ENCODE data around the gene PRIM2. TPM values are rescaled to one million over a fixed set of nuclear protein-coding genes. Genes with fewer than 3 reads are reported as not detected.
"Not testable (repeated sequence)": the region's sequence is repeated elsewhere in the genome, so short reads cannot be mapped to it uniquely, and the experiment has no call there.

Gene PRIM2
- total RNA-seq, 1 donor from 2014 or later = 19.7 TPM

DNA sequence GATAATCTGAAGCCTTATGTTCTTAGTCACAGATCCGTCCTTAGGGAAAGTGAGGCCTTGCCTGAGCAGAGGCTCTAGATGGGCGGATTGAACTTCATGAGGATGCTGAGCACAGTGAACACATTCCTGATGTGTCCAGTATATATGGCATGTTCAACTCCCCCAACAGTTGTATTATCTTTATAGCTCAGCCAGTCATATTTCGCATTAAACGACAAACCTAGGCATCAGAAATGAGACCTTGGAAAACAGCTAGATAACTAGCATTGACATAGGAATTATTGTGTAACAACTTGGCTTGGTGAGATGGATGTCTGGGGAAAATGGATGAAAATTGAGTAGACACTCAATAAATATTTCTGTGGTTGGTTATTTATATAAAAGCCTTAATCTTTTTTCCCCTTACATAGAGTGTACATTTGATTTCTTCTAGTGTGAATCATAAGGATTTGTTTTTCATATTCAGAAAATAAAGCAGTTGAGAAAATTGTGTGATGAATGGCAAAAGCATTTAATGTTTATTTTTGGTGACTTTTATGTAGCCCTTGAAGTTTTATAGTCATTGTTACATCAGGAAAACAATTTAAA, 169.2 kb downstream of the PRIM2 start:
- POLR2A ChIA-PET; H3K4me3 Mint-ChIP-seq; DNase-seq; intact Hi-C loops (cut with micrococcal nuclease); ATAC-seq (ENCODE audit: low read depth); H3K4me1 Mint-ChIP-seq; H3K27ac Mint-ChIP-seq; CTCF ChIA-PET; H3K36me3 Mint-ChIP-seq (ENCODE audit: low read depth); H3K27me3 Mint-ChIP-seq; H3K9me3 Mint-ChIP-seq: not testable (repeated sequence)

DNA sequence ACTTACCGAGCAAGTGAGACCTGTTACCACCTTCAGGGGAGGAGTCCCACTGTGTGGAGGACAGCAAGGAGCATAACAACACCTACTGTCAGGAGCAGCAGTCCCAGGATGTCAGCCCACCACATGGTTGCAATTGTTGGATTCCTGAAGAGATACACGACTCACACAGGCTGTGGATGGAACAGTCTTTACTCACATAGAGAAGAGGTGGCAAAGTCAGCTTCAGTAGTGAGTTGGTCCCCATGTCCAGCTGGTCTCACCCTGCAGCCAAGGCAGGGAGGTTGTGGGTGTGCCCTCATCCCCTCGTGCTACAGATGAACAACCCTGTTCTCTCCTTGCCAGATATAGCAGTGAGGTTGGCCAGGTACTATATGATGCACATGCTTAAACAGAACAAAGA, 171.1 kb downstream of the PRIM2 start:
- H3K4me1 Mint-ChIP-seq; H3K9me3 Mint-ChIP-seq; H3K36me3 Mint-ChIP-seq (ENCODE audit: low read depth); CTCF ChIA-PET; POLR2A ChIA-PET; ATAC-seq (ENCODE audit: low read depth); H3K4me3 Mint-ChIP-seq; intact Hi-C loops (cut with micrococcal nuclease); H3K27me3 Mint-ChIP-seq; H3K27ac Mint-ChIP-seq; DNase-seq: not testable (repeated sequence)

GRCh38 chr6:57489887-57490286, 172.5 kb downstream of the PRIM2 start:
- DNase-seq; intact Hi-C loops (cut with micrococcal nuclease); H3K27ac Mint-ChIP-seq; H3K4me1 Mint-ChIP-seq; POLR2A ChIA-PET; H3K36me3 Mint-ChIP-seq (ENCODE audit: low read depth); H3K4me3 Mint-ChIP-seq; ATAC-seq (ENCODE audit: low read depth); H3K9me3 Mint-ChIP-seq; H3K27me3 Mint-ChIP-seq; CTCF ChIA-PET: not testable (repeated sequence)

DNA sequence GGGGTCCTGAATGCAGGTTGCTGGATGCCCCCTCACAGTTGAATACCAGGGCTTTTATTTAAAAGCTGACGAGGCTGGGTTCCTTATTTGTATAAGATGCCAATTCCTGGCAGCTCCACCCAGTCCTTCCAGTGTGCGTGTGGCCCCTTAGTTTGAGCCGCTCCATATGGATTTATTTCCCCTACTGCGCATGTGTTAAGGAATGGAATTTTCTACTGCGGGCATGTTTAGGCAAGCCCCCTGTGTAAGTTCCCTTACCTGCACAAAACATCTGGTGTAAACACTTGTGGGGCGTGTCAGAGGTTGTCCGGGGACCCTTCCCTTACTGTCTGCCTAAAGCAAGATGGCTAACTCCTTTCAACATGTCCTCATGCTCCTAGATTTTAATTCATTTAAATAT, 174.4 kb downstream of the PRIM2 start:
- H3K27me3 Mint-ChIP-seq; H3K4me1 Mint-ChIP-seq; H3K36me3 Mint-ChIP-seq (ENCODE audit: low read depth); ATAC-seq (ENCODE audit: low read depth); H3K9me3 Mint-ChIP-seq; POLR2A ChIA-PET; H3K4me3 Mint-ChIP-seq; intact Hi-C loops (cut with micrococcal nuclease); CTCF ChIA-PET; DNase-seq; H3K27ac Mint-ChIP-seq: not testable (repeated sequence)

- ATAC-seq (ENCODE audit: low read depth); H3K9me3 Mint-ChIP-seq; DNase-seq; H3K4me1 Mint-ChIP-seq; H3K27me3 Mint-ChIP-seq; intact Hi-C loops (cut with micrococcal nuclease); H3K27ac Mint-ChIP-seq; CTCF ChIA-PET; POLR2A ChIA-PET; H3K36me3 Mint-ChIP-seq (ENCODE audit: low read depth); H3K4me3 Mint-ChIP-seq: not testable (repeated sequence)
Measured at GRCh38 chr6:57496251-57496650, 178.8 kb downstream of the PRIM2 start.

GRCh38 chr6:57500368-57501021, 183.1 kb downstream of the PRIM2 start:
- H3K9me3 Mint-ChIP-seq = not testable (repeated sequence)

GRCh38 chr6:57502387-57502786, 185.0 kb downstream of the PRIM2 start:
- H3K27me3 Mint-ChIP-seq; CTCF ChIA-PET; intact Hi-C loops (cut with micrococcal nuclease); POLR2A ChIA-PET; H3K36me3 Mint-ChIP-seq (ENCODE audit: low read depth); H3K4me1 Mint-ChIP-seq; H3K4me3 Mint-ChIP-seq; H3K9me3 Mint-ChIP-seq; ATAC-seq (ENCODE audit: low read depth); DNase-seq; H3K27ac Mint-ChIP-seq: not testable (repeated sequence)

More at GRCh38 chr6:57500368-57501021, 183.1 kb downstream of the PRIM2 start:
- H3K27ac Mint-ChIP-seq; ATAC-seq (ENCODE audit: low read depth); intact Hi-C loops (cut with micrococcal nuclease); H3K27me3 Mint-ChIP-seq; POLR2A ChIA-PET; H3K4me1 Mint-ChIP-seq; H3K36me3 Mint-ChIP-seq (ENCODE audit: low read depth); H3K4me3 Mint-ChIP-seq; CTCF ChIA-PET; DNase-seq: not testable (repeated sequence)

DNA sequence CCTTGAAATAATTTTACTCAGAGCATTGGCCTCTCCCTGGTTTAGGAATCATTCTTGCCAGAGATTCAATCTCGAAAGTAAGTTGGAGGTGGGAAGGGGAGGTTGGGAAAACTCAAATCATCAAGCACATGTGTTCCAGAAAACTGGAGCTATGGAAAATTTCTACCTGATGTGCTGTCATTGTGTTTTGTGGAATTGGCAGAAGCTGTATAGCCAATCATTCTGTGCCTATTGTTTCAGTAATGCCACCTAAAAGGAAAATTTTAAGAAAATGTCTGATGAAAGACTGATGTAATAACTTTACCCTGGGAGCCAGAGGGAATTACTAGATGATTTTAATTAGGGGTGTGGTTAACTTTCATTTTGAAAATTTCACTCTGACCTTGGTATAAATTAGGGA, 187.8 kb downstream of the PRIM2 start:
- H3K27ac Mint-ChIP-seq; CTCF ChIA-PET; H3K4me3 Mint-ChIP-seq; POLR2A ChIA-PET; ATAC-seq (ENCODE audit: low read depth); H3K36me3 Mint-ChIP-seq (ENCODE audit: low read depth); H3K9me3 Mint-ChIP-seq; DNase-seq; H3K4me1 Mint-ChIP-seq; intact Hi-C loops (cut with micrococcal nuclease); H3K27me3 Mint-ChIP-seq: not testable (repeated sequence)

DNA sequence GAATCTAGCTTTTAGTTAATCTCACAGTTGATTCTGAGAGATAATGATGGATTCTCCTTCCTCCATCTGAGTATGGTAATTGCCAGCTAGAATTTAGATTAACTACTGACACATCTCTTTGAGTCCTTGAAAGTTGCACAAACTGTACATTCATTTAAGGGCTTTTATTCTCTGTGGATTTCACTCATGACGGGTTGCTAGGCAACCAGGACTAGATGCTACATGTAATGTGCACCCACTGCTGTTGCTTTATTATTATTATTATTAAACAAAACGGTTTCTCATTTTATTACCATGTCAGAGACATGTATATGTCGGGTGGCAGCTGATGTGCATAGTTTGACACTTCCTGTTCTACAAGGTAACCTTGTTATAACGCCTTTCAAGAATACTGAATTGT, 193.0 kb downstream of the PRIM2 start:
- H3K27ac Mint-ChIP-seq; POLR2A ChIA-PET; H3K27me3 Mint-ChIP-seq; H3K4me3 Mint-ChIP-seq; H3K9me3 Mint-ChIP-seq; intact Hi-C loops (cut with micrococcal nuclease); ATAC-seq (ENCODE audit: low read depth); H3K36me3 Mint-ChIP-seq (ENCODE audit: low read depth); CTCF ChIA-PET; DNase-seq; H3K4me1 Mint-ChIP-seq: not testable (repeated sequence)

DNA sequence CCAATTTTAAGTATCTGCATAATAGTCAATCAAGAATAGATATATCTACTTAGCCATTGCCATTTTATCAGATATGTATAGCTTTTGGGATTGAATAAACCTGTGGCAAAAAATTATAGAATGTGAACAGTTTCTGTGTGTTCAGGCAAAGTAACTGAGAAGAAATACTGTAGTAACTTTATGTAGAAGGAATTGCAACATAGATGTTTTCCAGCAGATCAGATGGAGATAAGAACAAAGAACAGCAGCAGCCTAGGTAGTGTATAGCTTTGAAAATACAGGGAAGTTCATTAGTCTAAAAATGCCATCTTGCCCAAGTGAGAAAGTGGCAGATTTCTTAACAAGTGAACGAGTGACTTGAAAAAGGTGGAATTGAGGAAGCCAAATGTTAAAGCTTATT, 197.7 kb downstream of the PRIM2 start:
- H3K27me3 Mint-ChIP-seq; intact Hi-C loops (cut with micrococcal nuclease); H3K9me3 Mint-ChIP-seq; H3K36me3 Mint-ChIP-seq (ENCODE audit: low read depth); H3K4me1 Mint-ChIP-seq; H3K4me3 Mint-ChIP-seq; H3K27ac Mint-ChIP-seq; DNase-seq; POLR2A ChIA-PET; ATAC-seq (ENCODE audit: low read depth); CTCF ChIA-PET: not testable (repeated sequence)

DNA sequence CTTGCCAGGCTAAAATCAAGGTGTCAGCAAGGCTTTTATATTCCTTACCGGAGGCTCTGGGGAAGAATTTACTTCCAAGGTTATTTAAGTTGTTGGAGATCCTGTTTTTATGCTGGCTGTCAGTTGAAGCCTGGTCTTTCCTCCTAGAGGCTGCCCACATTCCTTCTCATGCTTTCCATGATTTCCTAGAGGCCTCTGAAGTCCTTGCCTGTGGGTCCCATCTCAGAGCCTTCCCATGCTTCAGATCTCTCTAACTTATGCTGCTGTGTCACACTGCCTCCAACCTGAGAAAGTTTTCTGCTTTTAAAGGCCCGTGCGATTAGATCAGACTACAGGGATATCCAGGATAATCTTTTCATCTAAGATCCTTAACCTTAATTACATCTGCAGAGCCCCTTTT, 198.4 kb downstream of the PRIM2 start:
- CTCF ChIA-PET; DNase-seq; H3K4me1 Mint-ChIP-seq; H3K4me3 Mint-ChIP-seq; ATAC-seq (ENCODE audit: low read depth); POLR2A ChIA-PET; H3K9me3 Mint-ChIP-seq; H3K27ac Mint-ChIP-seq; H3K36me3 Mint-ChIP-seq (ENCODE audit: low read depth); H3K27me3 Mint-ChIP-seq; intact Hi-C loops (cut with micrococcal nuclease): not testable (repeated sequence)

DNA sequence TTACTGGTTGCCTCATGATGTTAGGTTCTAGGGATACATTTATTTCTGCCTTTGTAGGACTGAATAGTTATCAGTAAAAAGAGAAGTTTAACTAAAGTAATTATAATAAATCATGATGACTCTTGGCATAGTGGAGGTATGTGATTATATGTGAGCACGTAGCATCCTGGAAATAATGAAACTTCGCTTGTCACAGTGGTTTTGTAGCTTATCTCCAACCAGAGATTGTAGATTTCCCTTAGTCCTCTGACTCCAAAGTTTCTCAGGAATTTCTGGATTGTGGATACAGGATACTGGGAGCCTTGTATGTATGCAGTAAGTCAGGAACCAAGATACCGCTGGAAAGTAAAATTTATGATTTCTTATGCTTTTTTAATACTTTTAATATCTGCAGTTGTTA, 199.3 kb downstream of the PRIM2 start:
- H3K27me3 Mint-ChIP-seq; DNase-seq; H3K4me1 Mint-ChIP-seq; intact Hi-C loops (cut with micrococcal nuclease); ATAC-seq (ENCODE audit: low read depth); POLR2A ChIA-PET; H3K4me3 Mint-ChIP-seq; CTCF ChIA-PET; H3K9me3 Mint-ChIP-seq; H3K27ac Mint-ChIP-seq; H3K36me3 Mint-ChIP-seq (ENCODE audit: low read depth): not testable (repeated sequence)

- H3K36me3 Mint-ChIP-seq (ENCODE audit: low read depth); CTCF ChIA-PET; DNase-seq; POLR2A ChIA-PET; H3K27ac Mint-ChIP-seq; H3K4me3 Mint-ChIP-seq; ATAC-seq (ENCODE audit: low read depth); intact Hi-C loops (cut with micrococcal nuclease); H3K4me1 Mint-ChIP-seq; H3K9me3 Mint-ChIP-seq; H3K27me3 Mint-ChIP-seq: not testable (repeated sequence)
Measured at GRCh38 chr6:57519198-57519597, 201.8 kb downstream of the PRIM2 start.

Data from activated B cell treated with CpG ODN at 0.5 μM for 24 hours (primary cell).